K562 (cell line): ENCODE results near the gene PITRM1.

ENCODE experiments used
- ESRRA ChIP-seq: fragments of 450-650 bp; IDR thresholded peaks from 2 replicates; pipeline ENCODE4 v1.6.1; 2014; ENCODE audit warnings: low read depth, mild to moderate bottlenecking, moderate library complexity, borderline replicate concordance
- FOXJ3 ChIP-seq: sonication (generic); formaldehyde crosslinking; IDR thresholded peaks from 2 replicates; pipeline ENCODE4 v1.4.0; 2020; ENCODE audit warnings: mild to moderate bottlenecking, missing genetic modification reagents
- HDAC2 ChIP-seq: fragments of 450-650 bp; IDR thresholded peaks from 2 replicates; pipeline ENCODE4 v1.6.1; 2016; ENCODE audit warnings: mild to moderate bottlenecking
- KHSRP ChIP-seq: fragments of 450-650 bp; IDR thresholded peaks from 2 replicates; pipeline ENCODE4 v1.6.1; 2017
- MAFG ChIP-seq: fragments of 450-650 bp; conservative IDR thresholded peaks from 2 replicates; pipeline ENCODE4 v1.6.1; 2016; ENCODE audit warnings: missing genetic modification characterization, missing compliant biosample characterization
- ZNF263 ChIP-seq: sonication (generic); formaldehyde crosslinking; IDR thresholded peaks from 2 replicates; pipeline ENCODE4 v1.8.0; 2022; ENCODE audit warnings: mild to moderate bottlenecking, missing genetic modification reagents, borderline replicate concordance
- TF ChIP-seq, protein P1 (sequence below), 2 experiments: IDR thresholded peaks; 2 replicates each; pipeline ENCODE4 v1.6.1; 2012; ENCODE audit warnings: improper control_type of control experiment in 2 of 2, low read depth in 2 of 2, low read length in 2 of 2, borderline replicate concordance in 1 of 2

DNA sequence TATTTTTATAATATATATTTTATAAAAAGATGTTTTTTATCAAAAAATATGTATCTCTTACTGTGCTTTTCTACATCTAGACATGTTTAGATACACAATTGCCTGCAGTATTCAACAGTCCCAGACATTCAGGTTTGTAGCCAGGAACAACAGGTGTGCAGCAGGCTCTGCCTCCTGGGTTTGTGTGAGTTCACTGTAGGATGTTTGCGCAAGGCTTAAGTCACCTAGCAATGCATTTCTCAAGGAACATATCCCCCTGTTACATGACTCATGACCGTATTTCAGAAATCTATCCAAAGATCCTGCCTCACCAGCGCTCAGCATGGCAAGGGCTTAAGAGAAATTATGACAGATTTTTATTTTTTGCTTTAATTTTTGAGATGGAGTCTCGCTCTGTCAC, 41.5 kb downstream of the PITRM1 start:
- TF ChIP-seq, protein P1, sequence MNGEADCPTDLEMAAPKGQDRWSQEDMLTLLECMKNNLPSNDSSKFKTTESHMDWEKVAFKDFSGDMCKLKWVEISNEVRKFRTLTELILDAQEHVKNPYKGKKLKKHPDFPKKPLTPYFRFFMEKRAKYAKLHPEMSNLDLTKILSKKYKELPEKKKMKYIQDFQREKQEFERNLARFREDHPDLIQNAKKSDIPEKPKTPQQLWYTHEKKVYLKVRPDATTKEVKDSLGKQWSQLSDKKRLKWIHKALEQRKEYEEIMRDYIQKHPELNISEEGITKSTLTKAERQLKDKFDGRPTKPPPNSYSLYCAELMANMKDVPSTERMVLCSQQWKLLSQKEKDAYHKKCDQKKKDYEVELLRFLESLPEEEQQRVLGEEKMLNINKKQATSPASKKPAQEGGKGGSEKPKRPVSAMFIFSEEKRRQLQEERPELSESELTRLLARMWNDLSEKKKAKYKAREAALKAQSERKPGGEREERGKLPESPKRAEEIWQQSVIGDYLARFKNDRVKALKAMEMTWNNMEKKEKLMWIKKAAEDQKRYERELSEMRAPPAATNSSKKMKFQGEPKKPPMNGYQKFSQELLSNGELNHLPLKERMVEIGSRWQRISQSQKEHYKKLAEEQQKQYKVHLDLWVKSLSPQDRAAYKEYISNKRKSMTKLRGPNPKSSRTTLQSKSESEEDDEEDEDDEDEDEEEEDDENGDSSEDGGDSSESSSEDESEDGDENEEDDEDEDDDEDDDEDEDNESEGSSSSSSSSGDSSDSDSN (IDR thresholded peaks at IDR 0.05; ENCODE audit: borderline replicate concordance in 1 of 2, low read depth in 2 of 2, low read length in 2 of 2) = no peak
- TF ChIP-seq ZNF263 (CRISPR knock-in tag) = no peak
- no peak for TF ChIP-seq FOXJ3 (CRISPR knock-in tag)
- TF ChIP-seq HDAC2 = no peak
- no peak for TF ChIP-seq ESRRA
- TF ChIP-seq MAFG (tag) = no peak
- no peak for TF ChIP-seq KHSRP
